ENCODE measurements around the gene BICD1. TPM values are rescaled to one million over a fixed set of nuclear protein-coding genes. Genes with fewer than 3 reads are reported as not detected.

BICD1 gene
- total and polyA plus RNA-seq, 7 donors = 0.60 to 16.0 (median 9.4) TPM

GRCh38 chr12:32233568-32233967, 126.9 kb downstream of the BICD1 start:
- TF ChIP-seq POLR2AphosphoS5 (IDR thresholded peaks at IDR 0.05) = no peak
- no peak for TF ChIP-seq POLR2A (IDR thresholded peaks at IDR 0.05)
- TF ChIP-seq, protein P1, sequence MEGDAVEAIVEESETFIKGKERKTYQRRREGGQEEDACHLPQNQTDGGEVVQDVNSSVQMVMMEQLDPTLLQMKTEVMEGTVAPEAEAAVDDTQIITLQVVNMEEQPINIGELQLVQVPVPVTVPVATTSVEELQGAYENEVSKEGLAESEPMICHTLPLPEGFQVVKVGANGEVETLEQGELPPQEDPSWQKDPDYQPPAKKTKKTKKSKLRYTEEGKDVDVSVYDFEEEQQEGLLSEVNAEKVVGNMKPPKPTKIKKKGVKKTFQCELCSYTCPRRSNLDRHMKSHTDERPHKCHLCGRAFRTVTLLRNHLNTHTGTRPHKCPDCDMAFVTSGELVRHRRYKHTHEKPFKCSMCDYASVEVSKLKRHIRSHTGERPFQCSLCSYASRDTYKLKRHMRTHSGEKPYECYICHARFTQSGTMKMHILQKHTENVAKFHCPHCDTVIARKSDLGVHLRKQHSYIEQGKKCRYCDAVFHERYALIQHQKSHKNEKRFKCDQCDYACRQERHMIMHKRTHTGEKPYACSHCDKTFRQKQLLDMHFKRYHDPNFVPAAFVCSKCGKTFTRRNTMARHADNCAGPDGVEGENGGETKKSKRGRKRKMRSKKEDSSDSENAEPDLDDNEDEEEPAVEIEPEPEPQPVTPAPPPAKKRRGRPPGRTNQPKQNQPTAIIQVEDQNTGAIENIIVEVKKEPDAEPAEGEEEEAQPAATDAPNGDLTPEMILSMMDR (IDR thresholded peaks at IDR 0.05) = no peak
- TF ChIP-seq EP300 (IDR thresholded peaks at IDR 0.05) = no peak
- Histone ChIP-seq H3K27me3 (no peaks in the 10 kb centered on the region), H3K4me1 (no peaks in the 10 kb centered on the region), H3K27ac (no peak overlapping the region), H3K4me3 (no peak overlapping the region), H3K9me3 (peaks cover 0 to 6% (median under 1%) of the 10 kb centered on the region in 4 donors), H3K36me3 (peaks cover 0 to 8% (median 3%) of the 10 kb centered on the region in 4 donors)
- no peak for DNase-seq
- intact Hi-C loops (cut with DNase I) = no loop called here
- WGBS, 2 donors = 78% methylated on average over 3 of the region's 3 CpGs

DNA sequence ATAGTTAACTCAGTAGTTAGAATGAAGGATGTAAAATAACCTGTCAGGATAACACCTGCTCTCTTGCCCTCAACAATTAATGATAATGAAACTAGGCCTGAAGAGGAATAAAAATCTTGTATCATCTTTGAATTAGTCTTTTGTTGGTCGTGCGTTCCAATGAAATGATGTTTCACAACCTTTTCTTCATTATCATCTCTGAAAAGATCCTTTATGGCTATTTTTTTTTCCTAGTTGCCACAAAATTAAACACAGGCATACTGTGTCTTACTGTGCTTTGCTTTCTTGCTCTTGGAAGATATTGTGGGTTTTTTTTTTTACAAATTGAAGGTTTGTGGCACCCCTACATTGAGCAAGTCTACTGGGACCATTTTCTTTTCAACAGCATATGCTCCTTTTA, 128.6 kb downstream of the BICD1 start:
- TF ChIP-seq POLR2AphosphoS5 (IDR thresholded peaks at IDR 0.05) = no peak
- TF ChIP-seq, protein P1 (IDR thresholded peaks at IDR 0.05) = no peak
- no peak for TF ChIP-seq EP300 (IDR thresholded peaks at IDR 0.05)
- TF ChIP-seq POLR2A (IDR thresholded peaks at IDR 0.05) = no peak
- 84% methylated on average over 2 of the region's 2 CpGs for WGBS, 2 donors
- DNase-seq = no peak
- Histone ChIP-seq H3K27ac (no peak overlapping the region), H3K36me3 (peaks cover 0 to 8% (median 3%) of the 10 kb centered on the region in 4 donors), H3K4me1 (no peaks in the 10 kb centered on the region), H3K27me3 (no peaks in the 10 kb centered on the region), H3K9me3 (peaks cover 0 to 6% (median under 1%) of the 10 kb centered on the region in 4 donors), H3K4me3 (no peak overlapping the region)
- intact Hi-C loops (cut with DNase I) = no loop called here

DNA sequence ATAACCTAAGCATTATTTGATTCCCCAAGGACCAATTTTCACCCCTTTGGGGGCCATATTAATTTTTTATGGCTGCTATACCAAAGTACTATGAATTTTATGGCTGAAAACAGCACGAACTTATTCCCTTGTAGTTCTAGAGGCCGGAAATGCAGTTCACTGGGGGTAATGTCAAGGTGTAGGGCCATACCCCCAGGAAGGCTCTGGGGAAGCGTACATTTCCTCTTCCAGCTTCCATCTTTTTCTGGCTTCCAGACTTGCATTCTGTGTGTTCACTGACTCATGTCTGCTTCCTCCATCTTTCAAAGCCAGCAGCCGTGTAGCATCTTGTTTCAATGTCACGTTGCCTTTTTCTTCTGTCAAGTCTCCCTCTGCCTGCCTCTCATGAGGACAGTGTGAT, 133.5 kb downstream of the BICD1 start:
- DNase-seq = no peak
- intact Hi-C loops (cut with DNase I) = no loop called here
- TF ChIP-seq POLR2A (IDR thresholded peaks at IDR 0.05) = no peak
- no peak for TF ChIP-seq EP300 (IDR thresholded peaks at IDR 0.05)
- TF ChIP-seq POLR2AphosphoS5 (IDR thresholded peaks at IDR 0.05) = no peak
- TF ChIP-seq, protein P1 (IDR thresholded peaks at IDR 0.05) = no peak
- Histone ChIP-seq H3K27me3 (no peaks in the 10 kb centered on the region), H3K27ac (no peak overlapping the region), H3K4me1 (no peaks in the 10 kb centered on the region), H3K9me3 (peaks cover 0 to 6% (median under 1%) of the 10 kb centered on the region in 4 donors), H3K4me3 (no peak overlapping the region), H3K36me3 (peaks cover 0 to 8% (median 3%) of the 10 kb centered on the region in 4 donors)
- 75 to 86% methylated on average over 5 of the region's 5 CpGs for WGBS, 2 donors

DNA sequence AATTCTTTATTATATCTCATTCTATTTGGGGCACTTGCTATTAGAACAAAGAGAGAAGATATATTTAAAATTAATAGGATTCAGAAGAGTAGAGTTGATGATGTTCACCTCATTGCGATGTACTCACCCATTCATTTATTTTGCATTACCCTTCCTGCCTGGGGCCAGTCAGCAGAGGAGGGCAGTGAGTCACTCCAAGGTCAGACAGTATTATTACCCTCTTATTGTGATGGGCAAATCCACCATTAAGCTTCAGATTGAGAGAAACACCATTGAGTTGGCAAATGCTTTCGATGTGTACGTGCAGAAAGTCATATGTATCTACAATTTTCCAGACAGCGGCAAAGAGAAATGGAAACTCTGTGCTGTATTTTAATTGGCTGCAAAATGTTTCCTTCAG, 134.2 kb downstream of the BICD1 start:
- no peak overlapping the region for H3K27ac ChIP-seq
- DNase-seq = no peak
- peaks cover 0 to 8% (median 3%) of the 10 kb centered on the region in 4 donors for H3K36me3 ChIP-seq
- H3K9me3 ChIP-seq = peaks cover 0 to 6% (median under 1%) of the 10 kb centered on the region in 4 donors
- 74 to 85% methylated on average over 4 of the region's 4 CpGs for WGBS, 2 donors
- intact Hi-C loops (cut with DNase I) = no loop called here
- H3K4me3 ChIP-seq = no peak overlapping the region
- H3K4me1 ChIP-seq = no peaks in the 10 kb centered on the region
- no peaks in the 10 kb centered on the region for H3K27me3 ChIP-seq
- TF ChIP-seq POLR2A (IDR thresholded peaks at IDR 0.05) (no peak), EP300 (IDR thresholded peaks at IDR 0.05) (no peak), POLR2AphosphoS5 (IDR thresholded peaks at IDR 0.05) (no peak)
- TF ChIP-seq, protein P1 (IDR thresholded peaks at IDR 0.05) = no peak

DNA sequence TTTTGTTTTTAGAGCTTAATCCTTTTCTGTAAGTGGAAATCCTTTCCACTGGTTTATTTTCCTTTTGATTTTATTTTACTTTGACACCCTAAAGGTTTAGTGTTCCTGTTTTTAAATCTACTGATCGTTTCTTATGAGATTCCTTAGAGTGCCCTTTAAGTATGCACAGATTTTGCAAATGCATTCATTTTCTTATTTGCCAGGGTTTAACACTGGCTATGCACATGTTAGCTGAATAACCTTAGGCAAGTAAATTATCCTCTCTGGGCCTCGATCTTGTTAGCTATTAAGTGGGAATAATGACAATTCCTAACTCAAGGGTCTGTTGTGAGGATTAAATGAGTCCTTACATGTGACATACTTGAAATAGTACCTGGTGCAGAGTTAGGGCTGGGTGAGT, 136.0 kb downstream of the BICD1 start:
- intact Hi-C loops (cut with DNase I) = no loop called here
- Histone ChIP-seq H3K9me3 (no peaks in the 10 kb centered on the region), H3K36me3 (peaks cover 0 to under 1% (median 0%) of the 10 kb centered on the region in 4 donors), H3K4me3 (no peak overlapping the region), H3K4me1 (no peaks in the 10 kb centered on the region), H3K27ac (no peak overlapping the region), H3K27me3 (no peaks in the 10 kb centered on the region)
- no peak for DNase-seq
- WGBS, 2 donors = 90% methylated on average over 2 of the region's 2 CpGs
- TF ChIP-seq EP300 (IDR thresholded peaks at IDR 0.05) (no peak), POLR2AphosphoS5 (IDR thresholded peaks at IDR 0.05) (no peak), POLR2A (IDR thresholded peaks at IDR 0.05) (no peak)
- TF ChIP-seq, protein P1 (IDR thresholded peaks at IDR 0.05) = no peak
